Heart right ventricle (tissue), 16 donors: ENCODE measurements around the gene TRAK2. TPM values are rescaled to one million over a fixed set of nuclear protein-coding genes. Genes with fewer than 3 reads are reported as not detected.
A peak's percentile ranks its signal among the peaks of the same experiment; 100 is the strongest.

Source experiments
- ATAC-seq, 8 donors: fragments of 200-7000 bp; cut with Tn5 transposase; one replicate each; pipeline ENCODE4 v1.9.1; 2020; ENCODE audit warnings: mild to moderate bottlenecking in 8 of 8, moderate library complexity in 8 of 8, moderate number of reproducible peaks in 1 of 8
- DNase-seq, 2 donors: peaks; one replicate each; pipeline ENCODE4 v3.0.0-alpha.2; 2020
- H3K27ac ChIP-seq, 10 donors: fragments of 200-600 bp; sonication (generic) in 2 of 10; one replicate each; pipeline versions ENCODE4 v1.5.0 to v1.8.0; 2020 to 2022; ENCODE audit warnings: mild to moderate bottlenecking in 3 of 10
- H3K27me3 ChIP-seq, 7 donors: fragments of 200-600 bp; one replicate each; pipeline ENCODE4 v1.8.0; 2021 to 2022; ENCODE audit warnings: mild to moderate bottlenecking in 2 of 7
- H3K36me3 ChIP-seq, 9 donors: fragments of 200-600 bp; sonication (generic) in 1 of 9; one replicate each; pipeline versions ENCODE4 v1.5.0 to v1.8.0; 2020 to 2022; ENCODE audit warnings: mild to moderate bottlenecking in 2 of 9
- H3K4me1 ChIP-seq, 9 donors: fragments of 200-600 bp; sonication (generic) in 1 of 9; one replicate each; pipeline versions ENCODE4 v1.5.0 to v1.8.0; 2020 to 2022; ENCODE audit warnings: mild to moderate bottlenecking in 4 of 9
- H3K4me3 ChIP-seq, 10 donors: fragments of 200-600 bp; sonication (generic) in 2 of 10; one replicate each; pipeline versions ENCODE4 v1.5.0 to v1.8.0; 2020 to 2022; ENCODE audit warnings: mild to moderate bottlenecking in 7 of 10, moderate library complexity in 2 of 10
- H3K9me3 ChIP-seq, 11 donors: fragments of 200-600 bp in 10 of 11; sonication (generic) in 2 of 11; one replicate each; pipeline versions ENCODE4 v1.5.0 to v1.8.0; 2013 to 2022; ENCODE audit warnings: mild to moderate bottlenecking in 2 of 11, control low read depth in 1 of 11, moderate library complexity in 1 of 11
- CTCF ChIP-seq, 9 donors: fragments of 200-600 bp; sonication (generic) in 2 of 9; IDR thresholded peaks; one replicate each; pipeline versions ENCODE4 v1.5.0 to v1.8.0; 2021 to 2022; ENCODE audit warnings: antibody characterized with exemption in 9 of 9, mild to moderate bottlenecking in 5 of 9, moderate library complexity in 1 of 9
- WGBS, 2 donors: extraction: QIAGEN DNeasy Blood & Tissue Kit; methylation state at CpG; one replicate each; pipeline ENCODE4 v1.1.7; 2013; ENCODE audit warnings: inconsistent platforms in 1 of 2; 5-methylcytosine and 5-hydroxymethylcytosine counted together
- intact Hi-C, 10 donors: fragments of 100-400 bp; cut with DNase I; formaldehyde crosslinking; loops; one replicate each; pipeline versions ENCODE4 v1.11.1 to v1.14.2; 2022
- polyA plus RNA-seq, 2 donors: library from polyadenylated mRNA; stranded (reverse); fragments of 200-250 nt; gene quantifications; one replicate each; pipeline ENCODE4 v1.2.3, GENCODE V29; 2013
- total RNA-seq, 10 donors: library from RNA; stranded (reverse); fragmentation: NEBNext Ultra II Directional in 3 of 10; extraction: Animal tissue kit (Norgen Biotek cat#: 25700) in 3 of 10; gene quantifications; one replicate each; pipeline versions ENCODE4 v1.2.1 to v1.2.4, GENCODE V29; 2021 to 2023
- donor health status: Arrhythmogenic right ventricular cardiomyopathy.
- donor health status: ischemic (EF 13 %, LVEDD 7.1; RV severe dilation, severe dysfunction).
- donor health status: healthy with polysubstance abuse.
- donor health status: DM: no; HTN: yes; CAD: no.
- donor health status: DM: no; HTN: no; CAD: no.
- donor health status: ischemic (EF 25% LVEDD 6.9; RV normal size, moderate dysfunction).
- donor health status: ischemic (EF 25% LVEDD 5.7; RV mildly dilated, moderate dysfunction).
- donor health status: healthy.
- donor health status: DM: yes; HTN: yes; CAD: no.
- donor health status: Ischemic cardiomyopathy.
- donor health status: ischemic (EF 35%, LVEDD 5.7; RV mildly dilated, moderate dysfunction).
- donor health status: nonischemic (EF 11% LVEDD 7.7; RV severe dilation, severe dysfunction).
- donor health status: DM: yes; HTN: yes; CAD: no.
- donor health status: PGD.
- donor health status: ischemic (EF 29% LVEDD 5.4; RV normal size, mild dysfunction).
- donor health status: nonischemic (EF 23%, LVEDD 6.1; RV moderate dilation, normal function).

Gene TRAK2
- total and polyA plus RNA-seq, 12 donors: 16.6 to 190 (median 166) TPM

DNA sequence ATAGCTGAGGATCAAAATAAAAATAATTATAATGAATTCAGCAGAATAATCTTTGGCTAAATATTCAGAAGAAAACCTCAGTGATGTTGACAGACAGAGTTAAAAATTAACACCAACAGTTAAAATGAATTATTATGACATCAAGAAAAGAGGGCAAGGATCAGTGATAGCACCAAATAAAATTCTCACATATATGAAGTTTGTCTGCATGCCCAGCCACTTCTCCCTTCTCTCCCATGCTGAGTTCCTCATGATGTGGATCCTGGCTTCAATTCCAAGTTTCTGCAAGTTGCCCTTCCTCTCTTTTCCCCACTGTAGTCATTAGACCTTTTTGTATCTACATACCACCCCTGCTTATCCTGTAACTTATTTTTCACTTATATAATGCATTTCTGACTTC, 7.1 kb upstream of the TRAK2 start:
- intact Hi-C loops: loop anchor here in 3 of 10 donors (10.0 kb wide), 2 partner anchors 64 to 224 kb away; no protein-coding TSS in a partner anchor
- no peak for DNase-seq
- no peak for ATAC-seq

DNA sequence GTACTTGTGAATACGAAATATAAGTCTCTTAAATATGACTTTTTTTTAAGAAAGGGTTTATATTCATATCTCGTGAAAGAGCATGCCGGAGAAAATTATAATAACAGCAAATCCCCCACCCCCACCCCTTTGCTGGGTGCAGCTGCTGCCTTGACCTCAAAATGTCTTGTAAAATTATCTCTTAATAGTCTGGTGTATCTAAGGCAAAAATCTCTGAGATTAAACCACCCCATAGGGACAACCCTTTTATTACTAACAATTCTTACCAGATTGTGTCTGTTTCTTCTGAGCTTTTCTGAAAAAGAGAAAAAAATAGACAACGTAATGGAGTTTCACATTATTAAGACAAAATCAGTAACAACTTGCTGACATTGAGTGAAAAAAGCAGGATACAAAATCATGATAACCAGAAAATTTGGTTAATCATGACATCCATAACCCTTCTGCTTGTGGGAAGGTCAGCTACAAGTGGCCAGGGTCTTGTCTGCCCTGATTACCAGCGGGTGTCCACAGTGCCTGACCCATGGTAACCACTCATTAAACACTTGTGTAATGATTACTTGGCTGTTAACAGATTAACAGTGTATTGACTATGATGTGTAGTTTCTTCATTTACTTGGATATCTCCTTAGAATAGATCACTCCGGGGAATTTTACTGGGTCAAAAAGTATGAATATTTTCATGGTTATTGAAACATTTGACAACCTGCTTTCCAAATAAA, 1.8 kb upstream of the TRAK2 start:
- Histone ChIP-seq H3K36me3 (peaks cover 0 to 44% (median 0%) of the 10 kb centered on the region in 9 donors), H3K27ac (peak overlapping the region in 3 of 10 donors; percentile 9 to 94 (median 91)), H3K4me1 (peaks cover 0 to 44% (median 36%) of the 10 kb centered on the region in 9 donors), H3K27me3 (no peaks in the 10 kb centered on the region), H3K9me3 (no peaks in the 10 kb centered on the region), H3K4me3 (peak overlapping the region in 6 of 10 donors; percentile 73 to 90 (median 86))
- intact Hi-C loops: loop anchor here in 4 of 10 donors (5.0 to 10.0 kb wide), 3 partner anchors 41 to 218 kb away; no protein-coding TSS in a partner anchor
- DNase-seq (no peak), ATAC-seq (no peak)
- WGBS, 2 donors: 82 to 88% methylated on average over 6 of the region's 6 CpGs
- TF ChIP-seq CTCF (IDR thresholded peaks at IDR 0.05): no peak

More for the DNA sequence above, 7.1 kb upstream of the TRAK2 start:
- peaks cover 0 to 10% (median 0%) of the 10 kb centered on the region in 11 donors for H3K9me3 ChIP-seq
- H3K4me3 ChIP-seq: no peak overlapping the region
- peaks cover 0 to 88% (median 31%) of the 10 kb centered on the region in 9 donors for H3K36me3 ChIP-seq
- H3K27ac ChIP-seq: no peak overlapping the region
- no peak for TF ChIP-seq CTCF (IDR thresholded peaks at IDR 0.05)
- H3K4me1 ChIP-seq: peaks cover 0 to 5% (median 0%) of the 10 kb centered on the region in 9 donors
- no peaks in the 10 kb centered on the region for H3K27me3 ChIP-seq

DNA sequence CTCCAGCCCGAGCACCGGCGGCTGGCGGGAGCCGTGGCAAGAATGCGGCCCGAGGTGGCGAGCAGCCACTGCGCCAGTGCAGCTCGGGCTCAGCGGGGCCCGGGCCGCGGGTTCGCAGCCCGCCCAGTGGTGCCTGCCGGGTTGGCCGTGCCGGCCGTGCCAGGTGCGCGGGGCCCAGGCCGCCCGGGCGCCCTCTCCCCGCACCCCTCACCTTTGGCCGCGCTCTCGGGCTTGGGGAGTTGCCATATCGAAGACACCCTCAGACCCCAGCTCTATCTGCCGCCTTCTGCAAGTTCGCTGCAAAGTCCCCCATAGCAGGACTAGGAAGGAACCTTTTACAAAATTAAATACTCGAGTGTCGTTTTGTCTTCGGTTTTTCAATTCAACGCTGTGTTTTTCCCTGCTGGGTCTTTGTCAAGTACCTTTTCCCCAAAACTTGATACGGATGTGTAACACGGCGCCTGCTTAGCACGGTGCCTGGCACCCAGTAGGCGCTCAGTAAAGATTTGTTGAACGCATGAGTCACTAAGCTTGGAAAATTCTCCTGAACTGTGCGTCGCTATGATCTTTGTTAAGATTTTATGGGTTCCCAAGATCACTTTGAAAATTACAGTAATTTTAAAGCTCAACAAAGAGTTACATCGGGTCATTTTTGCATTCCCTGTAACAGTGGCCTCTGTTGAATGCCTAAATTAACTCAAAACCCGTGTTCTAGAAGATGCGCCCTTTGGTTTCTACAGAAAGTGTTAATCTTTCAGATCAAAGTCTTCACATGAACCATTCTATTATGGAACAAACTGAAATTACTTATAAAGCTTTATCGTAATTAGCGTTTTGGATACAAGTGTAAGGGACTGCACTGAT, 1.0 kb upstream of the TRAK2 start:
- no peaks in the 10 kb centered on the region for H3K9me3 ChIP-seq
- peaks cover 0 to 52% (median 44%) of the 10 kb centered on the region in 9 donors for H3K4me1 ChIP-seq
- ATAC-seq (peak in 7 of 8 donors; percentile 1 to 66 (median 10)), DNase-seq (no peak)
- no peaks in the 10 kb centered on the region for H3K27me3 ChIP-seq
- H3K36me3 ChIP-seq: peaks cover 0 to 38% (median 0%) of the 10 kb centered on the region in 9 donors
- H3K4me3 ChIP-seq: peak overlapping the region; percentile 73 to 90 (median 84)
- peak overlapping the region; percentile 90 to 95 (median 94) for H3K27ac ChIP-seq
- intact Hi-C loops: loop anchor here in 4 of 10 donors (5.0 to 10.0 kb wide), 3 partner anchors 40 to 217 kb away; no protein-coding TSS in a partner anchor
- peak in 1 of 9 donors; percentile 13 for TF ChIP-seq CTCF (IDR thresholded peaks at IDR 0.05)
- WGBS, 2 donors: 11 to 13% methylated on average over 46 to 49 of the region's 49 CpGs

- Histone ChIP-seq H3K27ac (peak overlapping the region; percentile 90 to 95 (median 94)), H3K4me1 (peaks cover 3 to 65% (median 56%) of the 10 kb centered on the region in 9 donors), H3K27me3 (no peaks in the 10 kb centered on the region), H3K9me3 (no peaks in the 10 kb centered on the region), H3K36me3 (peaks cover 0 to 31% (median 0%) of the 10 kb centered on the region in 9 donors), H3K4me3 (peak overlapping the region; percentile 73 to 90 (median 84))
- ATAC-seq (peak in 6 of 8 donors; percentile 10 to 72 (median 58)), DNase-seq (no peak)
- TF ChIP-seq CTCF (IDR thresholded peaks at IDR 0.05): no peak
- WGBS, 2 donors: 0 to 1% methylated on average over 20 of the region's 20 CpGs
- intact Hi-C loops: loop anchor here in 8 of 10 donors (1.0 to 10.0 kb wide), 8 partner anchors 18 to 216 kb away; no protein-coding TSS in a partner anchor
Observed at GRCh38 chr2:201450954-201451291, 335 bp downstream of the TRAK2 start.
